ENCODE measurements around the gene PARP4. TPM values are rescaled to one million over a fixed set of nuclear protein-coding genes. Genes with fewer than 3 reads are reported as not detected.
A peak's percentile ranks its signal among the peaks of the same experiment; 100 is the strongest.
"Not testable (repeated sequence)": the region's sequence is repeated elsewhere in the genome, so short reads cannot be mapped to it uniquely, and the experiment has no call there.

The PARP4 gene
- total RNA-seq (2014; rRNA removed; shearing (Covaris generic)) (31.6 and 35.5 TPM in 2 replicates), polyA plus RNA-seq (2016; fragmentation: Nextera tagmentation; extraction: Ambion mirVana) (21.8 and 22.4 TPM in 2 replicates)

GRCh38 chr13:24512197-24512907 lies at the start of gene PARP4:
TSS of gene PARP4 (minus strand) at chr13:24512778. CDS start at chr13:24503776, 9,002 bp downstream.
- 1% methylated on average over 61 to 63 of the region's 63 CpGs for WGBS, 2 experiments (ENCODE audit: low coverage in 1 of 2, low lambda C conversion rate in 2 of 2, missing lambda C conversion rate in 2 of 2)
- in situ Hi-C loops (cut with MboI) = no loop called here
- Histone ChIP-seq H3K4me1 (ENCODE audit: insufficient read depth) (peaks cover 16% of the 10 kb centered on the region), H3K27me3 (replicated peaks; ENCODE audit: insufficient read depth) (no peaks in the 10 kb centered on the region), H3K79me2 (ENCODE audit: insufficient read depth) (peaks cover 39% of the 10 kb centered on the region), H3K9me3 (ENCODE audit: low read depth) (no peaks in the 10 kb centered on the region), H3K9me2 (ENCODE audit: insufficient read depth) (no peaks in the 10 kb centered on the region), H3K36me3 (ENCODE audit: low read depth) (no peaks in the 10 kb centered on the region), H4K20me1 (ENCODE audit: insufficient read depth) (no peaks in the 10 kb centered on the region), H3K9ac (peak within 1 kb of the TSS; percentile 93), H3K4me3 (peak within 1 kb of the TSS; percentile 92), H3K4me2 (ENCODE audit: unreplicated experiment) (peak within 1 kb of the TSS; percentile 99), H2AFZ (peak within 1 kb of the TSS; percentile 82), H3K27ac (peak within 1 kb of the TSS; percentile 96), H3F3A (ENCODE audit: insufficient read depth) (peaks cover 20% of the 10 kb centered on the region)
- DNase-seq = peak; percentile 92
- TF ChIP-seq EZH2phosphoT487 (IDR thresholded peaks at IDR 0.05; ENCODE audit: insufficient read depth, low read depth) (no peak), EZH2 (IDR thresholded peaks at IDR 0.05; ENCODE audit: insufficient read depth, poor library complexity, severe bottlenecking) (no peak)

DNA sequence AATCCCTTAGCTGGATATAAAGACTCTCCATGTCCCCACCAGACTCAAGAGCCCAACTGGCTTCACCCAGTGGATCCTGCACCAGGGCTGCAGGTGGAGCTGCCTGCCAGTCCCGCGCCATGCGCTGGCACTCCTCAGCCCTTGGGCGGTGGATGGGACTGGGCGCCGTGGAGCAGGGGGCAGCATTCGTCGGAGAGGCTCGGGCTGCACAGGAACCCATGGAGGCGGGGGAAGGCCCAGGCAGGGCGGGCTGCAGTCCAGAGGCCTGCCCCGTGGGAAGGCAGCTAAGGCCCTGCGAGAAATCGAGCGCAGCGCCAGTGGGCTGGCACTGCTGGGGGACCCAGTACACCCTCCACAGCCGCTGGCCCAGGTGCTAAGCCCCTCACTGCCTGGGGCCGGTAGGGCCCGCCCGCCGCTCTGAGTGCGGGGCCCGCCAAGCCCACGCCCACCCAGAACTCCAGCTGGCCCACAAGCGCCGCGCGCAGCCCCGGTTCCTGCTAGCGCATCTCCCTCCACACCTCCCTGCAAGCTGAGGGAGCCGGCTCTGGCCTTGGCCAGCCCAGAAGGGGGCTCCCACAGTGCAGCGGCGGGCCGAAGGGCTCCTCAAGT lies 48.1 kb upstream of the PARP4 start:
- H3K36me3 ChIP-seq (ENCODE audit: low read depth); H3K4me2 ChIP-seq (ENCODE audit: unreplicated experiment); H3K4me1 ChIP-seq (ENCODE audit: insufficient read depth); H3K27ac ChIP-seq; H3K79me2 ChIP-seq (ENCODE audit: insufficient read depth); H2AFZ ChIP-seq; DNase-seq; H3K9ac ChIP-seq; H3K9me3 ChIP-seq (ENCODE audit: low read depth); in situ Hi-C loops (cut with MboI); H4K20me1 ChIP-seq (ENCODE audit: insufficient read depth); H3K4me3 ChIP-seq; H3F3A ChIP-seq (ENCODE audit: insufficient read depth); H3K27me3 ChIP-seq (replicated peaks; ENCODE audit: insufficient read depth); H3K9me2 ChIP-seq (ENCODE audit: insufficient read depth): not testable (repeated sequence)
- WGBS, 2 experiments (ENCODE audit: low coverage in 1 of 2, low lambda C conversion rate in 2 of 2, missing lambda C conversion rate in 2 of 2) = 86 to 89% methylated on average over 28 to 34 of the region's 34 CpGs

DNA sequence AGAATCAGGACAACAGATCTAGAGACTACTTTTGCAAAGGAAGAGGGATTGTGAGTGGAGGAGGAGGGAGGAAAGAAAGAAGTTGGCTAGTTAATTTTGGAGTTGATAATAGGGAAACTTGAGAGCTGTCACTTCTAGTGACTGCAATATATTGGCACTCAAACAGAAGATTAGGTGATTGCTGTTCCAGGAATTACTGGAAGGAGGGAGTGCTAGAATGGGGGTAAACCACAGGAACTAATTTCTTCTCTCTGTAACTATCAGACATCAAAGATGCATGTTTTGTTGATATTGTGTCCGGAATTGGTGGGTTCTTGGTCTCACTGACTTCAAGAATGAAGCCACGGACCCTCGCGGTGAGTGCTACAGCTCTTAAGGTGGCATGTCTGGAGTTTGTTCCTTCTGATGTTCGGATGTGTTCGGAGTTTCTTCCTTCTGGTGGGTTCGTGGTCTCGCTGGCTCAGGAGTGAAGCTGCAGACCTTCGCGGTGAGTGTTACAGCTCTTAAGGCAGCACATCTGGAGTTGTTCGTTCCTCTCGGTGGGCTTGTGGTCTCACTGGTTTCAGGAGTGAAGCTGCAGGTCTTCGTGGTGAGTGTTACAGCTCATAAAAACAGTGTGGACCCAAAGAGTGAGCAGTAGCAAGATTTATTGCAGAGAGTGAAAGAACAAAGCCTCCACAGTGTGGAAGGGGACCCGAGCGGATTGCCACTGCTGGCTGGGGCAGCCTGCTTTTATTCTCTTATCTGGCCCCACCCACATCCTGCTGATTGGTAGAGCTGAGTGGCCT lies 47.0 kb upstream of the PARP4 start:
- H3K27ac ChIP-seq; H3K79me2 ChIP-seq (ENCODE audit: insufficient read depth); H4K20me1 ChIP-seq (ENCODE audit: insufficient read depth); H3K9ac ChIP-seq; H3K36me3 ChIP-seq (ENCODE audit: low read depth); H3K27me3 ChIP-seq (replicated peaks; ENCODE audit: insufficient read depth); H3K4me1 ChIP-seq (ENCODE audit: insufficient read depth); H3K9me3 ChIP-seq (ENCODE audit: low read depth); H3K9me2 ChIP-seq (ENCODE audit: insufficient read depth); DNase-seq; in situ Hi-C loops (cut with MboI); H3K4me3 ChIP-seq; H3K4me2 ChIP-seq (ENCODE audit: unreplicated experiment); H2AFZ ChIP-seq; H3F3A ChIP-seq (ENCODE audit: insufficient read depth): not testable (repeated sequence)
- WGBS, 2 experiments (ENCODE audit: low coverage in 1 of 2, low lambda C conversion rate in 2 of 2, missing lambda C conversion rate in 2 of 2) = 73 to 78% methylated on average over 14 to 15 of the region's 15 CpGs

- Histone ChIP-seq H3K27me3 (replicated peaks; ENCODE audit: insufficient read depth) (no peaks in the 10 kb centered on the region), H3K9me3 (ENCODE audit: low read depth) (no peaks in the 10 kb centered on the region), H4K20me1 (ENCODE audit: insufficient read depth) (no peaks in the 10 kb centered on the region), H2AFZ (peak overlapping the region; percentile 53), H3K4me3 (no peak overlapping the region), H3K36me3 (ENCODE audit: low read depth) (no peaks in the 10 kb centered on the region), H3K9me2 (ENCODE audit: insufficient read depth) (no peaks in the 10 kb centered on the region), H3K9ac (no peak overlapping the region), H3K4me2 (ENCODE audit: unreplicated experiment) (no peak overlapping the region), H3F3A (ENCODE audit: insufficient read depth) (no peaks in the 10 kb centered on the region), H3K79me2 (ENCODE audit: insufficient read depth) (no peaks in the 10 kb centered on the region), H3K27ac (no peak overlapping the region), H3K4me1 (ENCODE audit: insufficient read depth) (no peaks in the 10 kb centered on the region; the same call in 1 of the 2 replicates)
- WGBS, 2 experiments (ENCODE audit: low coverage in 1 of 2, low lambda C conversion rate in 2 of 2, missing lambda C conversion rate in 2 of 2) = 45% methylated on average over 5 of the region's 5 CpGs
- in situ Hi-C loops (cut with MboI) = no loop called here
- TF ChIP-seq EZH2phosphoT487 (IDR thresholded peaks at IDR 0.05; ENCODE audit: insufficient read depth, low read depth) = no peak
- no peak for TF ChIP-seq EZH2 (IDR thresholded peaks at IDR 0.05; ENCODE audit: insufficient read depth, poor library complexity, severe bottlenecking)
- peak; percentile 36 for DNase-seq
Observed at GRCh38 chr13:24557081-24557480, 44.5 kb upstream of the PARP4 start.

DNA sequence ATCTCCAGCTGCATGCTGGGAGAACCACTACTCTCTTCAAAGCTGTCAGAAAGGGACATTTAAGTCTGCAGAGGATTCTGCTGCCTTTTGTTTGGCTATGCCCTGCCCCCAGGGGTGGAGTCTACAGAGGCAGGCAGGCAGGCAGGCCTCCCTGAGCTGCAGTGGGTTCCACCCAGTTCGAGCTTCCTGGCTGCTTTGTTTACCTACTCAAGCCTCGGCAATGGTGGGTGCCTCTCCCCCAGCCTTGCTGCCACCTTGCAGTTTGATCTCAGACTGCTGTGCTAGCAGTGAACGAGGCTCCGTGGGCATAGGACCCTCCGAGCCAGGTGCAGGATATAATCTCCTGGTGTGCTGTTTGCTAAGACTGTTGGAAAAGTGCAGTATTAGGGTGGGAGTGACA lies 41.3 kb upstream of the PARP4 start:
- WGBS, 2 experiments (ENCODE audit: low coverage in 1 of 2, low lambda C conversion rate in 2 of 2, missing lambda C conversion rate in 2 of 2) = 40 to 43% methylated on average over 5 of the region's 5 CpGs

More for the DNA sequence above, 41.3 kb upstream of the PARP4 start:
- H3K27me3 ChIP-seq (replicated peaks; ENCODE audit: insufficient read depth); H3K4me2 ChIP-seq (ENCODE audit: unreplicated experiment); H3K79me2 ChIP-seq (ENCODE audit: insufficient read depth); in situ Hi-C loops (cut with MboI); H3K9ac ChIP-seq; H3K27ac ChIP-seq; H3K4me1 ChIP-seq (ENCODE audit: insufficient read depth); DNase-seq; H3F3A ChIP-seq (ENCODE audit: insufficient read depth); H2AFZ ChIP-seq; H4K20me1 ChIP-seq (ENCODE audit: insufficient read depth); H3K4me3 ChIP-seq; H3K9me2 ChIP-seq (ENCODE audit: insufficient read depth); H3K36me3 ChIP-seq (ENCODE audit: low read depth); H3K9me3 ChIP-seq (ENCODE audit: low read depth): not testable (repeated sequence)
